Suppressor macrophage treated with lipopolysaccharide for 1 hour (primary cell): ENCODE measurements around the gene F13A1.
A peak's percentile ranks its signal among the peaks of the same experiment; 100 is the strongest.
"Not testable (repeated sequence)": the region's sequence is repeated elsewhere in the genome, so short reads cannot be mapped to it uniquely, and the experiment has no call there.

Experiments used
- DNase-seq, 3 donors: peaks; one replicate each; pipeline ENCODE4 v3.0.0-alpha.2; 2020 to 2022

F13A1 gene

DNA sequence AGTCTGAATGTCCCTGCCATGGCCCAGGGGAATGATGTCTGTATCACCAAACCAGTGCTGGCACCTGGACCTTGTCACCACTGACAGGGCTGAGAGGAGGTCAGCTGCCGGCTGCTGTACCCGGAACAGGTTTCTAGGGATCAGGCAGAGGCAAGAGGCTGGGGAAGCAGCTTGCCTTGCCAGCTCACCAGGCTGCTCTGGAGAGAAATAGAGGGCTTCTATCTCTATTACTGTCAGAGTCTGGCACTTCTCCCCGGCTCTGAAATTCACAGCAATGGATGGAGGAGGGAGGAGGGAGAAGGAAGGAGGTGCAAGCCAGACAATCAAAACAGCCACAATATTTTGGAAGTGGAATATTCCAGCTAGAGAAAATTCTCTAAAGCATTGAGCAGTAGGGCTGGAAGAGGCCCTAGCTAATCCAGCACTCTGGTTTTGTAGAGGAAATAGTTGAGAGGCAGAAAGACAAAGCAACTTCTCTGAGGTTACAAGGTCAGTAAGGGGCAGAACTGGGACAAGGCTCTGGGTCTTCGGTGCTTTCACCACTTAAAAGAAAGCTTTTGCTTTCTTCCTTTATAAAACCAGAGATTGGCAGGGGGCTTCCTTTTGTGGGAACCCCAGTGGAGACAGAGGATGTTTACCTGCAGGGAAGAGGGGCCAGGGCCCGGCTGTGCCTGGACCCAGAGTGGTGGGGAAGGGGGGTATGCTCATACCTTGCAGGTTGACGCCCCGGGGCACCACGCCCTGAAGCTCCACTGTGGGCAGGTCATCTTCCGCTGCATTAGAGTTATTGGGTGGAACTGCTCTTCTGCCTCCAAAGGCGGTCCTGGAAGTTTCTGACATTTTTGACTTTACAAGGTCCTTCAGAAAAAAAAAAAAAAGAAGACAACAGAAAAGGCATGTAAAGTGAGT, 2.4 kb downstream of the F13A1 start:
- DNase-seq: no peak

DNA sequence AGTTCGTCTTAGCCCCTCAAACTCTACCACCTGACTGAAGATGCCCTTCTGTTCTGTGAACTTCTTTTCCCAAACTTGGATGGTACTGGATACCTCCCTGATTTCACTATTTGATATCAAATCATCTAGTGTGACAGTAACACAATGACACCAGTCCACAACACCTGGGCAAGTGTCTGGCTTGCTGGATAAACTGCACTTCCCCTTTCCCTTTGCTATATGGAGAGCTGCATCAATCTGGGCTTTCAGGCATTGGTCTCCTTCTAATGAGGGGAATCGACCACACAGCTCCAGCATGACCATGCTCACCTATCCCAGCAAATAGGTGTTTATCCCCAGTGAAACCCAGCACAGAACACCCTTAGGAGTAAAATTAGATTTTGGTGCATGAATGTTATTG, 3.1 kb downstream of the F13A1 start:
- DNase-seq: no peak

- DNase-seq: peak; percentile 76 to 77 (median 76)
These were observed 4.8 kb downstream of the F13A1 start for GRCh38 chr6:6315660-6316059.

DNA sequence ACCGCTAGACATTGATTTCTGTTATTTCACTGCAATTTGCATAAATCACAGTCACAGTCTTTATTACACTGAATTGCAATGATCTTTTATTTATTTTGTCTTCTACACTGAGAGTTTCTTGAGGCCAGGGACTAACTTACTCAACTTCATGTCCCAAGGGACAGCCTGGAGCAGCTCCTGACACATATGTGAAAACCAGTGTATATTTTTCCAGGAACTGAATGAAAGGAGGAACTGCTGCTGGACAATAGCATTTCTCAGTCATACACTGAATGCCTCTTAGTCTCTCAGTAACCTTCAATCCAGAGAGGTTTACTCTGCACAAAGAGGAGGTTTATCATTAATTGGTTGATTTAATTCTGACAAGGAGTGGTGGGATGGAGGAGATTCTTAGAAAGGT, 5.9 kb downstream of the F13A1 start:
- peak; percentile 51 to 74 (median 57) for DNase-seq

DNA sequence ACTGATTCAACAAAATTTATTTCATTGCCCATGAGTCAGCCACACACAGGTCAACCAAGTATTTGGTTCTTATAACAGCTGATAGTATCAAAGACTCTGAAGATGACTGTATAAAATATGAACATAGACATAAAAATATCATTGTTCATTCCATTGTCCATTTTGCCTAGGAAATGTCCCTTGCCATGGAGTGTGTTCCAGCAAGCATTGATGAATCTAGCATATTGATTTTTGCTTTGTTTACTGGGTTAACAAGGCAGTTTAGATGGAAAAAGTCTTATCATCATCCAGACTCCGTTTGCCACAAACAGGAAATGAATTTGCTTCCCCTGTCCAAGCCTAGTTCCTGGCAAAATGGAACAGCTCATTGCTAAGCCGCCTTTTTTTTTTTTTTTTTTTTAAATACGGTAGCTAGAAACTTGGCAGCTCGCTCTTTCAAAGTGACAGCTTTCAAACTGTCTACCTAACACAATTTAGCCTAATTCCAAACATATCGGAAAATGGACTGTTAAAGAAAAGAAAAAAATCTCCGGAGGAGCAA, 7.5 kb downstream of the F13A1 start:
- DNase-seq: peak in 2 of 3 donors; percentile 40 to 57

DNA sequence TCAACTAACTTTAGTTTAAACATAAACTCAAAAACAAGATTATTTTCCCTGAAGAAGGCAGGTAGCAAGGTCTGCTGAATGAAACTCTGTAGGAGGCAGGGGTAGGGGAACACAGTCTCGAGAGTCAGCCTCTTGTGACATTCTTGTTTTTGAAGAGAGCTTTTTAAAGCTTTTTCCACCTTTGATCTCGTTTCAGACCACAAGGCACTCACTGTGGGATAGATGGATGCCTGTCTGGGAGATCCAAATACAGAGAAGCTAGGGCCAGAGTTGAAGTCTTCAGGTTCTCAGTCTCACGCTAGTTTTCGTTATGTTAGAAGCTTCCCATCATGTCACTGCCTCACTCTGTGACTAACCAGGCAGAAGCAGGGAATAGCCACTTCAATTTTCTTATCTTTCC, 14.9 kb downstream of the F13A1 start:
- DNase-seq: no peak

- not testable (repeated sequence) for DNase-seq
These were observed 20.1 kb downstream of the F13A1 start for GRCh38 chr6:6300383-6300782.

DNA sequence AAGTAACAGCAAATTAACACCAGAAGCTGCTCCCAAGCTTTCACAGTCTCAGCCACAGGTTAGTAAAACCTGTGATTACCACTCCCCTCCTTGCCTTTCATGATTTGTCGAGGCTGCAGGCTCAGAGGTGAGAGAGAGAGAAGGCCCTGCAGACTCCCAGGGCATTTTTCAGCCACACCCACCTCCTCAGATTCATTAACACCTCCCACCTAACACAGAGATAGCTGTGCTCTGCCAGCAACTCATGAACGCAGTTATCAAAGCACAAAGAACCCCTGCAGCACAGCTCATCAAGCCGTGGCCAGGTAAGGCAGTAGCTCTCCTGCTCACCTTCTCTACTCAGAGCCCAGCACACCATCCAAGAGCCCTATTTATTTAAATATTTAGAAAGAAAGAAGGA, 27.1 kb downstream of the F13A1 start:
- no peak for DNase-seq

- DNase-seq: no peak
These were observed 33.0 kb downstream of the F13A1 start for GRCh38 chr6:6287415-6287814.

GRCh38 chr6:6285679-6286078, 34.8 kb downstream of the F13A1 start:
- no peak for DNase-seq

DNA sequence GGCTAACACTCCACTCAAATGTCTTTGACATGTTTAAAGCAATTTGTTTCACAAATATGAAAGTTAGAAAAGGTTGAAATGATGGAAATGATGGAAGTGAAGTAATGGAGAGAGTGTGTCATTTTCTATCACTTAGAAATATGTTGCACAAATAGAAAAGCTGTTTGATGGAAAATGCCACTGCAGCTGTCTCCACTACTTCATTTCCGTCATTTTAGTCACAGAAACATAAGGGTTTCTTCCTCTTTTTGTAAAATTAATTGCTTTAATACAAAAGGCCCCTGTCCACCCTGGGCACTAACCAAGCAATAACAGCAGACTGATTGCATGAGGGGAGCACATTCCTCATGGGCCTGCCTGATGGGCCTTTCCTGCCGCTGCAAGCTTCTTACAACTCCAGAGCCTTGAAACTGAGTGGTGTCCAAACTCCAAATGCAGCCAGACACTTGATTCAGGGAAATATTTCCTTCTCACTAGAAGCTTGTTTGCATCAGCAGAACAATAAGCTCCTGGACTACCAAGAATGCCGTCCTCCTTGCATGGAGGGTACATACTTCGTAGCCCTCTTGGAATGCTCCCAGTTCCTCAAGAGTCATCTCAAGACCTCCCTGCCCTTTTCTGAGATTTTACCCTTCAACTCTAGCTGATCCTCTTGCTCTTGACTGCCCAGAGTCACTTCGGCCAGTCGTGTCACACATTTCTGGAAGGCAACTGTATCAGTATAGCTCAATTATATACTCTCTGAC, 36.1 kb downstream of the F13A1 start:
- DNase-seq: peak; percentile 21 to 66 (median 42)

DNA sequence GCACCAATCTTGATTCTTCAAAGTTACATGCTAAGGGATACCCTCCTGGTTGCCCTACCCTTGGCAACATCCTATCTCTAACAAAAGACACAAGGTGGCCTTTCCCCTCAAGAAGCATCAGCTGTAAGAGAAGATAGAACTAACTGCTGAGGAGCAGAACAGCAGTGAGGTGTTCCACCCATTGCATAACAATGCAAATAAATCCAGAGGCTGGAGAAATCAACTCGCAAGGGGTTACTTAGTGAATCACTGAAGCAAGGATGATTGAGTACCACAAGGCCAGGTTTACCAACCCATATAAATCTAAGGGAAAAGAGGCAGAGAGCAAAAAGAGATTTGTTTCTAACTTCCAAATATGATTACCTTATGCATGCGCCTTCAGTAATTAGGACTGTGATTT, 36.7 kb downstream of the F13A1 start:
- peak in 2 of 3 donors; percentile 21 to 40 for DNase-seq

DNA sequence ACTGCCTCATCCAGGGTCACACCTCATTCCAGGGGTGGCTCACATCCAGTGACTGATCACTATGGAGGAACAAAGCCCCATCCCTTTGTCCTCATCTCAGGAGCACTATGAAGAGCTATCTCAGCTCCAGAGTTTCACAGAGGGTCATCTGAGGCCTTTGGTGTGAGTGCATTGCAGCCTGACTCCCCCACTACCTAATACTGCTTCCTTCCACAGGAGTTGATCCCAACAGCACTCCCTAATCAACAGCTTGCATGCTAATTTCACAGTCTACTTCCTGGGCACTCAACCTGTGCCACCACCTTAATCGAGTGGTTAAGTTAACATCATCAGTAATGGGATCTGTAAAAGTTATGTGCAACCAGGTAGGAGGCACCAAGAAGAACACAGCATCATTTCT, 37.7 kb downstream of the F13A1 start:
- no peak for DNase-seq

DNA sequence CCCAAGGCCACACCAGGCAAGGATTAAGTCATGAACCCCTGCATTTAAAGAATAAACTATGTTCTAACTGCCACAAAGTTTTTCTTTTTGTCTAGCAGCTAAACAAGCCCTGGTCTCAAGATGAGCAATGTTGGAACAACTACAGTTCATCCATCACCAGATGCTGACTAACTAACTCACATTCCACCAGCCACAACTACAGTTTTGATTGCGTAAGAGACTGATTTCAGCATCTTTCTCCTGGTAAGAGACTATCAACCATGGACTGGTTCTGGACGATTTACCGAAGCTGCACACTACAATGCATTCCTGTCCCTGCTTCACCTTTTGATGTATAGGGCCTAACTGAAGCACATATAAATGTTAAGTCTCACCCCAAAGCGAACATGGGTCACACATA, 43.0 kb downstream of the F13A1 start:
- peak; percentile 70 to 85 (median 79) for DNase-seq

GRCh38 chr6:6270948-6271535, 49.4 kb downstream of the F13A1 start:
- peak; percentile 42 to 63 (median 51) for DNase-seq

DNA sequence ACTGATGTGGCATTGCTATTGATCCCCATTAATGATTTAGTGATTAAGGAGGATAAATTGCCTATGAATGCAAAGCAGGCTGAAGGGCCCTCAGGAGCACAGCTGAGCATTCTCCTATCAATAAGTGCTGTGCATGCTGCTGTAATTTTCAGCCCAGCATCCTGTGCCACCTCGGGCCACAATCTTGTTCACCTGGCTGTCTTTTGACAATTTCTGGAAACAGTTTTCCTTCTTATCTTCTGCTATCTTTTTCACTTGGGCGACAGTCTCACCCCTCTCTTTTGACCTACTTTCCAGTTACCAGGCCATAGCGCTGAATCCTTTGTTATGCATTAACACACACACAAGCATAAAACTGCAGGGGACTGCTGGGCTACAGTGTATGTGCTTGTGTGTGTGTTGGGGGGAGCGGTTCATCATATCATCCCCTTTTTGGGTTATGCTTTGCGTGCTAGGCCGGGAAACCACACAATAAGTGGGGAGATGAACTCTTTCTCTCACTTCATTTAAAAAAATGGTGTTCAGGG, 60.2 kb downstream of the F13A1 start:
- DNase-seq: no peak

GRCh38 chr6:6256886-6257285, 63.6 kb downstream of the F13A1 start:
- DNase-seq: peak; percentile 32 to 61 (median 46)

DNA sequence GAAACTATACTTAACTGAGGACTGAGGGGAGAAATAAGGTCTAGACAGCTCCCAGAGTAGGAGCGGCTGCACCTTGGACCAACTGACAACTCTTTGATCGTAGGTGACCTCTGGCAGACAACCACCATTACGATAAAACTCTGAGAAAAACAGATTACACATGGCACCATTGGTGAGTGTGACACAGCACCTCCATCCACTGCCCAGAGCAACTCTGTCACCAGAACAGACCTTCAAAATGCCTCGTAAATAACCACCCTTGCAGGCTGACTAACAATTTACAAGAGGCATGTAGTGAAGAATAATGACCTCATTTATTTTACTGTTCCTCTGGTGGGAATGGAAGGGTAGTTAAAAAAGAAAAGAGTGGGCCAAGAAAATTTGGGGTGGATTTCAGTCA, 64.2 kb downstream of the F13A1 start:
- no peak for DNase-seq

GRCh38 chr6:6251555-6252280, 68.7 kb downstream of the F13A1 start:
- peak in 2 of 3 donors; percentile 29 to 32 for DNase-seq

DNA sequence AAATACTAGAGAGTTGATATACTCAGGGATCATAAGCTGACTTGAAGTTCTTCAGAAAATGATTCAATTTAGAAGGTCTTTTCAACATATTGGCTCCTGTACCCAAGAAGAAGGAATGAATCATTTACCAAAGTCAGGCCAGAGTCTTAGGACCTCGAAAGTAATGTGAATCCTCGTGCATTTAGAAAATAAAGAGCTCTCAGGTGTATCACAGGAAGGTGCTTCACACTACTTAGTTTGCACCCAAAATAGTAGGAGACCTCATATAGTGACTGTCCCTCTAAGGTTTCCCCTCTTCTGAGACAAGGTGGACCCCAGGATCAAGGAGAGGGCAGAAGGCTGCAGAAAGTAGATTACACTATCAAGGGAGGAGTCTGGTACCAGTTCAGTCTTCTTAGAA, 71.8 kb downstream of the F13A1 start:
- DNase-seq: no peak

DNA sequence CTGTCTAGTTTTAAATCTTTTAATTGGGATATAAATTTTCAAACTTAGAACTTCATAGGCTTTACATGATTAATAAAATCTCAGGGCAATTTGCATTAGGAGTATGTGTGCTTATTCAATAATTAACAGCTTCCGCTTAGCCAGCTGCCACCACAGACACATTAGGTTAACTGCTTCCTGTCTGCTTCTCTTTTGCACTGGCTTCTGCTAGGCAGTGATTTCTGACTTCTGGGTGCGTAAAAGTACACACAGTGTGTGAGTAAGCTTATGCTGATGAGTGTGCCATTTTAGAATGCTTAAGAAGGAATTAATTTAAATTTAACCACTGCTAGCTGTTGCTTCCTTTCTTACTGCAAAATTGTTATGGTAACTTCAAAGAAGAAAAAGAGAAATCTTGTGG, 73.9 kb downstream of the F13A1 start:
- peak; percentile 20 to 24 (median 21) for DNase-seq

DNA sequence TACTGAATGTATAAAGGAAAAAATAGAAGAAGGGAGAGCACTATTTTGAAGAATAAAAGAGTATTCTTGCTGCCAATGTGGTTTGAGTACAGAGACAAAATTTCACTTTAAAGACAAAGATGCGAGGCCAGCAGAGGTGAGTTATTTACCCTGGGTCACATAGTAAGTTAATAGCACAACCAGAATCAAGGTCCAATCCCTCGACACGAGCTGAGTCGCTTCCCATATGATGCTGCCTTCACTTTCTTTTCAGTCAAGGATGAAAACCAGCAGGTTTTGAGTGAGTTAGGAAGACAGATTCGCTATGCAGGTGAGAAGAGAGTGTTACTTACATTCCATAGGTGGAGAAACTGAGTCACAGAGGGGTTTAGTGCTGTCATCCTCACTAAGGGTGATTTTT, 75.8 kb downstream of the F13A1 start:
- no peak for DNase-seq
